ENCODE results near the gene ARFRP1.

ARFRP1 gene

GRCh38 chr20:63691711-63692435 lies 15.9 kb downstream of the ARFRP1 start:
- no peak for DNase-seq (ENCODE audit: low read depth, low spot score)

- no peak for DNase-seq (ENCODE audit: low read depth, low spot score)
These were observed 16.7 kb downstream of the ARFRP1 start for GRCh38 chr20:63690898-63691710.

DNA sequence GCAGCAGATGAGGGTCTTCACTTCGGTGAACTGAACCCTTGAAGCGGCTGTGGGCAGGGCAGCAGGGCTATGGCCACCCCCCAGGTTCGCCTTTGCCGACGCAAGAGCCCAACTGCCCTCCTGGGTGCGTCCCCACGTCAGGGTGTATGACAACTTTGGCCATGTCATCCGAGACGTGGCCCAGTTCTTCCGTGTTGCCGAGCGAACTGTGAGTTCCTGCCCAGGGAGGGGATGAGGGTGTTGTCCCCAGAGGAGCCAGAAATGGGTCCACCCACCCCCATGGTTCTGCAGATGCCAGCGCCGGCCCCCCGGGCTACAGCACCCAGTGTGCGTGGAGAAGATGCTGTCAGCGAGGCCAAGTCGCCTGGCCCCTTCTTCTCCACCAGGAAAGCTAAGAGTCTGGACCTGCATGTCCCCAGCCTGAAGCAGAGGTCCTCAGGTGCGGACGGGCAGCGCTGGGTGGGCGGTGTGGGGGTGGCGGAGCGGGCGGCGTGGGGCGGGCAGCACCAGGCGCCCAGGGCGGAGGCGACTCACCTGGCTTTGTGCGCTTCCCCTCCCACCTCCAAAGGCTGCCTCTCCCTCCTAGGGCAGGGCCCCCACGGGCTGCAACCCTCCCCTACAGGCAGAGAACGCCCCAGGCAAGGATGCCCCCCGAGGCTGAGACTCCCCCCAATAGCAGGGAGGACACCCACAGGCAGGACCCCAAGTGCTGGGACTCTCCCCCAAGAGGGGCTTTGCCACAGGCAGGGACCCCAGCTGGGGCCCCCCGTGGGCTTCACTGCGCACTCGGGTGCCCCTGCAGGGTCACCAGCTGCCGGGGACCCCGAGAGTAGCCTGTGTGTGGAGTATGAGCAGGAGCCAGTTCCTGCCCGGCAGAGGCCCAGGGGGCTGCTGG lies 17.5 kb downstream of the ARFRP1 start:
- DNase-seq (ENCODE audit: low read depth, low spot score): no peak

DNA sequence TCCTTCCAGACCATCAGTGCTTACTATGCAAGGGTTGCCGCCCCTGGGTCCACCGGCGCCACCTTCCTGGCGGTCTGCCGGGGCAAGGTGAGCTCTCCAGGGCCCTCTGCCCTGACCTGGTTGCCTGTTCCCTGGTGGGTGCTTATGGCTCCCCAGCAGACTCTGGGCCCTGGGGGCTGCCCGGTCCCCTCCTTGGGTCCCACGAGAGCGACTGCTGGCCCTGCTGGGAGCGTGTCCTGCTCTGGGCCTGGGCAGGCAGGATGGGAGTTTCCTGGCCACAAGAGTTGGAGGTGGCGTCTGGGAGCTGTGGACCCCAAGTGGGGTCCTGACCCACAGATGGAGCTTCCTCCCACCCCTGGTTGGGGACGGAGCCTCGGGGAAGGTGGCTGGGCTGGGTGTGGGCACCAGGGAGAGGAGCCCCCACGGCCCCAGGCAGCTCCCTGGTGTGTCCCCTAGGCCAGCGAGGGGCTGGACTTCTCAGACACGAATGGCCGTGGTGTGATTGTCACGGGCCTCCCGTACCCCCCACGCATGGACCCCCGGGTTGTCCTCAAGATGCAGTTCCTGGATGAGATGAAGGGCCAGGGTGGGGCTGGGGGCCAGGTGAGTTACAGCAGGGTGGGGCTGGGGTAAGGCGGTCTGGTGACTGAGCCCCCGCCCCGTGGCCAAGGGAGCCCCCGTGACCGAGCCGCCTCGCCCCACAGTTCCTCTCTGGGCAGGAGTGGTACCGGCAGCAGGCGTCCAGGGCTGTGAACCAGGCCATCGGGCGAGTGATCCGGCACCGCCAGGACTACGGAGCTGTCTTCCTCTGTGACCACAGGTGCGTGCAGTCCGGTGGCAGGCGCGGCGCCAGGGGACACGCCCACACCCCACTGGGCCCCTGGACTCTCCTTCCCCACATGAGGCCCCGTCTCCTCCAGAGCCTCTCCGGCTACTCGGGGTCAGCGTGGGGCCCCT lies 18.5 kb downstream of the ARFRP1 start:
- no peak for DNase-seq (ENCODE audit: low read depth, low spot score)

GRCh38 chr20:63688228-63689045 lies 19.3 kb downstream of the ARFRP1 start:
- no peak for DNase-seq (ENCODE audit: low read depth, low spot score)

- DNase-seq (ENCODE audit: low read depth, low spot score): no peak
These were observed 20.2 kb downstream of the ARFRP1 start for GRCh38 chr20:63687419-63688178.

- DNase-seq (ENCODE audit: low read depth, low spot score): peak; percentile 27
These were observed 21.1 kb downstream of the ARFRP1 start for GRCh38 chr20:63686492-63687321.

GRCh38 chr20:63686094-63686491 lies 21.7 kb downstream of the ARFRP1 start:
- DNase-seq (ENCODE audit: low read depth, low spot score): no peak

- no peak for DNase-seq (ENCODE audit: low read depth, low spot score)
These were observed 22.3 kb downstream of the ARFRP1 start for GRCh38 chr20:63685269-63686026.

- DNase-seq (ENCODE audit: low read depth, low spot score): no peak
These were observed 25.2 kb downstream of the ARFRP1 start for GRCh38 chr20:63682384-63683139.

- DNase-seq (ENCODE audit: low read depth, low spot score): no peak
These were observed 26.1 kb downstream of the ARFRP1 start for GRCh38 chr20:63681609-63682142.

GRCh38 chr20:63680857-63681608 lies 26.7 kb downstream of the ARFRP1 start:
- DNase-seq (ENCODE audit: low read depth, low spot score): no peak

- no peak for DNase-seq (ENCODE audit: low read depth, low spot score)
These were observed 27.3 kb downstream of the ARFRP1 start for GRCh38 chr20:63680427-63680826.

- DNase-seq (ENCODE audit: low read depth, low spot score): no peak
These were observed 27.9 kb downstream of the ARFRP1 start for GRCh38 chr20:63679799-63680305.

- DNase-seq (ENCODE audit: low read depth, low spot score): no peak
These were observed 28.9 kb downstream of the ARFRP1 start for GRCh38 chr20:63678667-63679465.

Measured in activated naive CD8-positive, alpha-beta T cell treated with anti-CD3 and anti-CD28 coated beads, Interleukin-2, amount 50 U/mL, for 16 hours (primary cell).